Osteoblast (primary cell): ENCODE data around the gene SNX25. TPM values are rescaled to one million over a fixed set of nuclear protein-coding genes. Genes with fewer than 3 reads are reported as not detected.

Source experiments
- DNase-seq: peaks from one replicate; pipeline ENCODE4 v3.0.0; 2011; ENCODE audit warnings: low spot score, mixed read lengths; ENCODE audit not compliant: insufficient read length; ENCODE audit errors: missing footprints
- H2AFZ ChIP-seq: 2 replicates; pipeline ENCODE4 v1.6.0; 2011; ENCODE audit warnings: mild to moderate bottlenecking, low read length
- H3K27ac ChIP-seq: 2 replicates; pipeline ENCODE4 v1.5.1; 2011; ENCODE audit warnings: mild to moderate bottlenecking, low read depth, low read length, moderate library complexity
- H3K27me3 ChIP-seq: 2 replicates; pipeline ENCODE4 v1.6.0; 2012; ENCODE audit warnings: mild to moderate bottlenecking, control low read depth, inconsistent platforms, low read length, moderate library complexity; ENCODE audit not compliant: insufficient read depth
- H3K36me3 ChIP-seq: 2 replicates; pipeline ENCODE4 v1.5.1; 2011; ENCODE audit warnings: mild to moderate bottlenecking, low read length, control low read depth, moderate library complexity; ENCODE audit not compliant: insufficient read depth
- H3K4me1 ChIP-seq: 2 replicates; pipeline ENCODE4 v1.5.1; 2011; ENCODE audit warnings: mild to moderate bottlenecking, low read length, control low read depth, moderate library complexity; ENCODE audit not compliant: insufficient read depth
- H3K4me2 ChIP-seq: 2 replicates; pipeline ENCODE4 v1.6.0; 2011; ENCODE audit warnings: mild to moderate bottlenecking, low read length; ENCODE audit not compliant: insufficient read depth
- H3K4me3 ChIP-seq: fragments of 200-600 bp; sonication (generic); 3 replicates; pipeline ENCODE4 v1.5.1; 2012; ENCODE audit warnings: mild to moderate bottlenecking, low read length, inconsistent platforms; ENCODE audit not compliant: insufficient read depth
- H3K79me2 ChIP-seq: 2 replicates; pipeline ENCODE4 v1.6.0; 2012; ENCODE audit warnings: mild to moderate bottlenecking, low read length, control low read depth, inconsistent platforms; ENCODE audit not compliant: insufficient read depth
- H3K9me3 ChIP-seq: 2 replicates; pipeline ENCODE4 v1.5.1; 2011; ENCODE audit warnings: low read depth, low read length, control low read depth
- H4K20me1 ChIP-seq: 2 replicates; pipeline ENCODE4 v1.6.0; 2012; ENCODE audit warnings: mild to moderate bottlenecking, low read length, control low read depth; ENCODE audit not compliant: insufficient read depth
- CTCF ChIP-seq: IDR thresholded peaks from 2 replicates; pipeline ENCODE4 v1.5.1; 2011; ENCODE audit warnings: mild to moderate bottlenecking, low read depth, low read length, moderate library complexity; ENCODE audit errors: extremely low read depth
- total RNA-seq: library from RNA; depleted of rRNA; stranded (reverse); fragments of >200 nt; gene quantifications from 2 replicates; pipeline ENCODE4 v1.2.3, GENCODE V29; 2012

Gene SNX25
- total RNA-seq, 1 donor: 98.1 TPM

DNA sequence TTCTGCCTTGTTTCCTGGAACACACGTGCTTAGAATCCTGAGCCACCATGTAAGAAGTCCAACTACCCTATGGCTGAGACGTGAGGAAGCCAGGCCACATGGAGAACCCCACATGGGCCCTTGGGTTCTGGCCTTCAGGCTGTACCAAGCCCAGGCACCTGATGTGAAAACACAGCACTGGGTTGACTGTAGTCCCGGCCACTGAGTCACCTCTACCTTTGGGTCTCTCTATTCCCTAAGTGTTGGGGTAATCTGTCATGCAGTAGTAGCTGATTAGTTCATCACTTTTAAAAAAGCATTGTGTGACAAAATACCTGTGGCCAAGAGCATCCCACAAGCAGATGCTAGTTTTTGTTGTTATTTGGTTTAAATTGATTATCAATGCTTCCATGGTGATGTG is 29.9 kb upstream of the SNX25 start:
- TF ChIP-seq CTCF: no peak
- H3K4me1 ChIP-seq: peaks cover 22% of the 10 kb centered on the region
- H4K20me1 ChIP-seq: peaks cover 7% of the 10 kb centered on the region
- no peak overlapping the region for H3K27ac ChIP-seq
- no peaks in the 10 kb centered on the region for H3K27me3 ChIP-seq
- H3K36me3 ChIP-seq: peaks cover 7% of the 10 kb centered on the region
- DNase-seq: no peak
- peaks cover 42% of the 10 kb centered on the region for H3K79me2 ChIP-seq
- H3K9me3 ChIP-seq: no peaks in the 10 kb centered on the region
- H3K4me2 ChIP-seq: no peak overlapping the region
- H2AFZ ChIP-seq: no peak overlapping the region
- no peak overlapping the region for H3K4me3 ChIP-seq

- TF ChIP-seq CTCF: no peak
- Histone ChIP-seq H3K79me2 (peaks cover 53% of the 10 kb centered on the region), H3K9me3 (no peaks in the 10 kb centered on the region), H3K4me2 (no peak overlapping the region), H3K4me1 (peaks cover 22% of the 10 kb centered on the region), H4K20me1 (peaks cover 9% of the 10 kb centered on the region), H3K36me3 (peaks cover 3% of the 10 kb centered on the region), H2AFZ (no peak overlapping the region), H3K4me3 (no peak overlapping the region), H3K27me3 (no peaks in the 10 kb centered on the region), H3K27ac (no peak overlapping the region)
- no peak for DNase-seq
Observed at GRCh38 chr4:185182239-185182638, 27.2 kb upstream of the SNX25 start.

GRCh38 chr4:185183622-185184281 is 25.6 kb upstream of the SNX25 start:
- Histone ChIP-seq H3K4me2 (no peak overlapping the region), H3K27ac (no peak overlapping the region), H3K4me3 (no peak overlapping the region), H3K79me2 (peaks cover 56% of the 10 kb centered on the region), H3K9me3 (no peaks in the 10 kb centered on the region), H3K36me3 (peaks cover 15% of the 10 kb centered on the region), H2AFZ (no peak overlapping the region), H3K27me3 (no peaks in the 10 kb centered on the region), H3K4me1 (peaks cover 22% of the 10 kb centered on the region), H4K20me1 (peaks cover 9% of the 10 kb centered on the region)
- TF ChIP-seq CTCF: peak; percentile 86
- DNase-seq: no peak

- Histone ChIP-seq H3K27ac (no peak overlapping the region), H4K20me1 (peaks cover 9% of the 10 kb centered on the region), H3K4me2 (no peak overlapping the region), H3K4me3 (no peak overlapping the region), H3K79me2 (peaks cover 68% of the 10 kb centered on the region), H2AFZ (no peak overlapping the region), H3K9me3 (no peaks in the 10 kb centered on the region), H3K27me3 (no peaks in the 10 kb centered on the region), H3K4me1 (peaks cover 10% of the 10 kb centered on the region), H3K36me3 (peaks cover 29% of the 10 kb centered on the region)
- DNase-seq: no peak
- TF ChIP-seq CTCF: no peak
Observed at GRCh38 chr4:185186769-185187168, 22.6 kb upstream of the SNX25 start.
